ENCODE measurements around the gene B3GNT3.

- TF ChIP-seq POLR2A (IDR thresholded peaks at IDR 0.05; ENCODE audit: low read depth, low read length) (no peak), TAF1 (IDR thresholded peaks at IDR 0.05; ENCODE audit: borderline replicate concordance, low read depth, low read length) (no peak), POLR2AphosphoS5 (IDR thresholded peaks at IDR 0.05; ENCODE audit: low read depth, low read length) (no peak)
Measured at GRCh38 chr19:17812099-17812498, 17.2 kb downstream of the B3GNT3 start.
